GM19193 (cell line): ENCODE measurements around the gene HTT.

Experiments
- POLR2A ChIP-seq: IDR thresholded peaks from 4 replicates; pipeline ENCODE4 v1.6.1; 2011; ENCODE audit not compliant: insufficient read depth, insufficient read length; ENCODE audit errors: extremely low read depth

The HTT gene

DNA sequence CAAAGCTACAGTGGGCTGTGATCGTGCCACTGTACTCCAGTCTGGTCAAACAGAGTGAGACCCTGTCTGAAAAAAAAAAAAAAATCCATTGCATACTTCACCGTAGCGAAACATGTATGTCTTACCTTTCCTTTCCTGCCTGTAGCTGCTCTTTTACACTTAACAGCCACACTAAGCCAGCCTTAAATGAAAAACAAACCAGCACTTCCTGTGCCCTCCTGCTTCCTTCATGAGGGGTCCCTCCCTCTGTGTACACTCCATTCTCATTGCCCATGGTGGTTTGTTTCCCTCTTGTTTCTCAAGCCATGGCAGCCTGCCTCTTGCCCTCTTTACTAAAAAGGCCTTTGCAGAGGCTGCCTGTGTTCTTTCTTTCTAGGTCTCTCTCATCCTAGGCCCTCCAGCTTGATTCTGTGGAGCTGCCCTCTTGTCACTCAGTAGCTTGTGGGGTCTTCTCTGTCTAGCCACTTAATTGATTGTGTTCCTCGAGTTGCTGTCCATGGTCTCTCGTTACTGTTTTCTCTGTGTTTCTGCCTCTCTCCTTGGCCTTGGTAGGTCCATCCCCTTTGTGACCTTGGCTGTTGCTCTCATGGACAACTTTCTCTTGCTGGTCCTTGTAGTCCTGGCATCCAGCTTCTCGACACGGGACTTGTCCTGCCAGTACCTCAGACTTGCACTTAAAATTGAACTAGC is 122.3 kb downstream of the HTT start:
- no peak for TF ChIP-seq POLR2A

DNA sequence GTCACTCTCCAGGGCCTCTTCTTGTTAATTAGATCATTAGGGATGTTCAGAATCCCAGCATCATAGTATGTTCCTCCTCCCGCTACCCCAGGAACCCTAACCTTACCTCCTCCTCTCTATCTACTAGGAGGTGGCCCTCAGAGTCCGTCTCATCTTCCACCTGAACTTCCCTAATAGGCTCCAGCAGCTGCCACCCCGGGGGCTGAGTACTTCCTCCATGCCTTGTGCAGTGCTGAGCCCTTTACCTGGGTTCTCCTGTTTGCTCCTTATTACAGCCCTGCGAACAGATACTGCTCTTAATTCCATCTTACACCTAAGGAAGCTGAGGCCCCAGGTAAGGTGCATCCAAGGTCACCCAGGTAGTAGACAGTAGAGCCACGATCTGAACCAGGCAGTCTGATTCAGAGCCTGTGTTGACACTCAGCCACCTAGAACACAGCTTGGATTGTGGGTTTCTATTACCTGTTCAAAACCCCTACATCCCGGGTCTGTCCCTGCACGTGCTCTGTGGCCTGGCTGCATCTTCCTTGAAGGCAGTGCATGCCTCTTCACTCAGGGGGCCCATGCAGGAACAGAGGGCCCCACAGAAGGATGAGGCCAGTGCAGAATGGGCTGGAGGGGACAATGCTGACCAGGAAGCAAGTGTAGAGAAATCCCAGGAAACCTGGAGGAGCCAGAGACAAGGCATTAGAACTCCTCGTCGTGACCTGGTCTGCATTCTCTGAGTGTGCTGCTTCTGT is 123.1 kb downstream of the HTT start:
- no peak for TF ChIP-seq POLR2A

GRCh38 chr4:3198906-3199305 is 124.4 kb downstream of the HTT start:
- no peak for TF ChIP-seq POLR2A

- no peak for TF ChIP-seq POLR2A
Measured at GRCh38 chr4:3199653-3200422, 125.4 kb downstream of the HTT start.

DNA sequence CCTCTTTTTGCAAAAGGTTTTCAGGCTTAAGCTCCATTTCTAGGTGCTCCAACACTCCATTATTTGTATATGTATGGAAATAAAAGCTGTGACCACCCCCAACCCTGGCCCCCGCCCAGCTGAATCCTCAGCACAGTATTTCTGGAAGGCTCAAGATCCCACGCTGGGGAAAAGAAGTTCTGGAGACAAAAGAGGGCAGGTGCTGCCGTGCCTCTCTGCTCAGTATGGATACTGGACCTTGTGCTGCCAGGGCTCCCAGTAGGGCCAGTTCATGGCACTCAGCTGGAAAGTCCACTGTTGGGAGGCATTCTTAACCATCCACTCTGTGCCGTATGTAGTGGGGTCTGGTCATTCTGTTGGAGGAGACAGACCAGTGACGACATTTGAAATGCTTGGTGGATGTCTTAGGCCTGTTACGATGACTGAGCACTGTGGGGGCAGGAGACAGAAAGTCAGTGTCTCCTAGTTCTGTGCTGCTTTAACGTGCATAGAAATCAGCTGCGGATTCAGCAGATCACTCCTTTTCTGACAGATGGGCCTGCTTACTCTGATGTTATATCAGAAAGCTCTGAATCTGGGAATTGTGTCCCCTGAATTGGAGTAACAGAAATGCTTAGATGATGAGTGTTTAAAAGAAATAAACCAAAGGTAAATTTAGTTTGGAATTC is 126.1 kb downstream of the HTT start:
- TF ChIP-seq POLR2A: no peak

DNA sequence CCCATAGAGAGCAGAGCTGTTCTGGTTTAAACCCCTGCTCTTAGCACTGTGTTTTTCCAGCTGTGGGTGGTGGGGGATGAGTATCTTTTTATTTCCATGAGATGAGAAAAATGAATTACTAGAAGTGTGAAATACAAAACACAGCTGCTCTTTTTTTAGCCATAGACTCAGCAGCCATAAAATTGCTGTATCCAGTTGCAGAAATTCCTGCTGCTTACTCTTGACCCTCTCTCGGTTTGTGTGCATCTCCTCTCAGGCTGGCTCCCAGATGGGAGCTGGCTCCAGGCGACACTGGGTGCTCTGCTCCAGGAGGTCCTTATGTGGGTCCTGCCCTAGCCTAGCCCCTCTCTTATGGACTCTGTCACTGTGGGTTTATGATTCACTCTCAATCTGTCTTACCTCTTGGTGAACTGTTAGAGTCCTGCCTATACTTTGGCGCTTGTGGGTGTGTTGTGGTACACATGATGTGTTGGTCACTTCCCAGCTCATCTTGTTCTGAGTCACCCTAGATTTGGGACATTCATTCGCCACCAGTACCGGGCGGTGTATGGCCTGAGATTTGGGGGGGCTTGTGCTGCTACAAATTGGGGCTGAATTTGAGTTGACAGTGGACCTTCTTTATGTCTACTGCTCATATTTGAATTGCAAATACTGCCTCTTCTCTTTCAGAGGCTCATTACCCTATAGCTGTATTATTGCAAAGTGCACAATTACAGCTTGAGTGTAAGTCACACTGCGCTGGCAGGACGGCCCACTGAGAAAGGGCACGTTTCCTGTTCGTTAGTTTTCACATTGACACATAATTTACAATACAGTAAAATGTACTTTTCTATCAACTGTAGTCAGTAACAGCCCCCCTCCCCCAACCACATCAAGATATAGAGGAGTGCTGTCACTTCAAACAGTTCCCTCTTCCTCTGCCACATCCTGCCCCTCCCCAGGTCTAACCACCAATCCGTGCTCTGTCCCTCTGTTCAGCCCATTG is 127.5 kb downstream of the HTT start:
- no peak for TF ChIP-seq POLR2A

GRCh38 chr4:3202836-3203820 is 128.6 kb downstream of the HTT start:
- TF ChIP-seq POLR2A: no peak

GRCh38 chr4:3203971-3204431 is 129.5 kb downstream of the HTT start:
- TF ChIP-seq POLR2A: no peak

DNA sequence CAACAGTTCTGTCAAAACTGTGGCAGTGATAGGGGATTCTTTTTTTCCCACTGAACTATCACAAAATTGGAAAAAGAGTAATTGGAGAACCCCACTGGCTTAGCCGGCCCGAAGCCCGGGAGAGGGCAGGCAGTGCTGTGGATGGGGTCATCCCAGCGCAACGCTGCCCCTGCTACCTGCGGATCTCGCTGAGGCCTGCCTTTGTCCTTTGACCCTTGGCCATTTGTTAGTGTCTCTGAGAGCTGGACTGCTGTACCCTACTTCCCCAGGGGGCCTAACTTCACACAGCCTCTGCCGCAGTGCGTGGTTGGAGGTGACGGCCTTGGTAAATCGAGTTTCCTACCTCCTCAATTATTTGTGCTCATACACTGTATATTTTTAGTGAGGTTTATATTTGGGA is 131.5 kb downstream of the HTT start:
- TF ChIP-seq POLR2A: no peak

GRCh38 chr4:3206439-3207100 is 132.1 kb downstream of the HTT start:
- no peak for TF ChIP-seq POLR2A

GRCh38 chr4:3207531-3208037 is 133.1 kb downstream of the HTT start:
- TF ChIP-seq POLR2A: no peak

DNA sequence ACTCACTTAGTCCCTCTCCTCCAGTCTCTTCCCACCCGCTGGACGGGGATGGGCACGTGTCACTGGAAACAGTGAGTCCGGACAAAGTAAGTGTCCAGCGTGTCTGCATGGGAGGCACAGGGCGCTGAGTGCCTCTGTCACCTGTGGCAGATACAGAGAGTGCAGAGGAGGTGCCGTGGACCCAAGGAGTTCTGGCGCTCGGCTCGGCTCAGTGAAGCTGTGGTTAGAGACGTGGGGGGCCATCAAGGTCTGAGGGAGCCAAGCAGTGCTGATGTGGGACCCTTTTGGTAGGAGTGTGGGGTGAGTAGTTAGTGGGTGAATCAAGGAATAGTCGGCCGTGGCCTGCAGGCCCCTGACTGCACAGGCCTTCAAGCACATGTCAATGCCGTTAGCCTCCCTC is 134.3 kb downstream of the HTT start:
- TF ChIP-seq POLR2A: no peak
